ENCODE data around the gene KLHL17.
"Not testable (repeated sequence)": the region's sequence is repeated elsewhere in the genome, so short reads cannot be mapped to it uniquely, and the experiment has no call there.

DNA sequence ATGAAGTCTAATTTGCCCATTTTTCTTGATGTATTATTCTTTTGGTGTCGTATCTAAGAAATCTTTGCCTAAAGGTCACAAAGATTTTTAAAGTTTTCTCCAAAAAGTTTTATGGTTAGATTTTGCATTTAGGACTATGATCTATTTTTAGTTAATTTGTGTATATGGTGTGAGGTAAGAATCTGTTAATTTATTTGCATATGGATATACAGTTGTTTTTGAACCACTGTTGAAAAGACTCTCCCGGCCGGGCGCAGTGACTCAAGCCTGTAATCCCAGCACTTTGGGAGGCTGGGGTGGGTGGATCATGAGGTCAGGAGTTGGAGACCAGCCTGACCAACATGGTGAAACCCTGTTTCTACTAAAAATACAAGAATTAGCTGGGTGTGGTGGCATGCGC, 27.7 kb downstream of the KLHL17 start:
- not testable (repeated sequence) for TF ChIP-seq POLR2AphosphoS5 (IDR thresholded peaks at IDR 0.05; ENCODE audit: borderline replicate concordance, low read depth, low read length); EZH2 (IDR thresholded peaks at IDR 0.05)
